Measurements from ENCODE around the gene JUND.

DNA sequence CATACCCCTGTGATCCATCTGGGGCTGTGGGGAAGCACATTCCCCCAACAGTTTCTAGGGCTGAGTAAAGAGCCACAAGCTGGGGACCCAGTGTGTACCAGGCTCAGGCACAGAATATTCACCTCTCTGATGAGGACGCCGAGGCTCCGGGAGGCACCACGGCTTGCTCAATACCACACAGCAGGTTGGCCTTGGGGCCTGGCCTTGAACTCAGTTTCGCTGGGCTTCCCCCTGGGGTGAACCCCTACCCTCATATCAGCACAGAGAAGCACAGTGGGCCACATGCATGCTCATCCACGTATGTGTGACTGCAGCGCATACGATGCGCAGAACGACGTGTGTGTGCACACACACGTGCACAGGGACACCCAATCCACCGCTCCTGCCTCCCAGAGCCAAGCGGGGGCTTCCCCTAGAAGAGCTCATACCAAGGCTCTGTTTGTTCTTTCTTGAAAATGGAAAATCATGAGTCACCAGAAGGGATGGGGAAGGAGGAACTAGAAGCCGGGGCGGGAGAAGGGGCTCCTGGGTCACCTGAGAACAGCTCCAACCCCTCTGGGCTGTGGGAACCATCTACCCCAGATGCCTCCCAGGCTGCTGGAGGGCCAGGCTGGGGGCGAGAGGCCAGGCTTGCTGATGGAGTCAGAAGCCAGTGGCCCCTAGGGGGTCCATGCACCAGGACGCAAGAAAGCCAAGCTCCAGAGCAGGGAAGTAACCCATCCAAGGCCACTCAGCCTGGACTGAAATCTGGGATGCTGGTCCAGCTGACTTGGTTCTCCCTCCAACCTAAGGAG, 50.3 kb downstream of the JUND start:
- TF ChIP-seq, protein P1, sequence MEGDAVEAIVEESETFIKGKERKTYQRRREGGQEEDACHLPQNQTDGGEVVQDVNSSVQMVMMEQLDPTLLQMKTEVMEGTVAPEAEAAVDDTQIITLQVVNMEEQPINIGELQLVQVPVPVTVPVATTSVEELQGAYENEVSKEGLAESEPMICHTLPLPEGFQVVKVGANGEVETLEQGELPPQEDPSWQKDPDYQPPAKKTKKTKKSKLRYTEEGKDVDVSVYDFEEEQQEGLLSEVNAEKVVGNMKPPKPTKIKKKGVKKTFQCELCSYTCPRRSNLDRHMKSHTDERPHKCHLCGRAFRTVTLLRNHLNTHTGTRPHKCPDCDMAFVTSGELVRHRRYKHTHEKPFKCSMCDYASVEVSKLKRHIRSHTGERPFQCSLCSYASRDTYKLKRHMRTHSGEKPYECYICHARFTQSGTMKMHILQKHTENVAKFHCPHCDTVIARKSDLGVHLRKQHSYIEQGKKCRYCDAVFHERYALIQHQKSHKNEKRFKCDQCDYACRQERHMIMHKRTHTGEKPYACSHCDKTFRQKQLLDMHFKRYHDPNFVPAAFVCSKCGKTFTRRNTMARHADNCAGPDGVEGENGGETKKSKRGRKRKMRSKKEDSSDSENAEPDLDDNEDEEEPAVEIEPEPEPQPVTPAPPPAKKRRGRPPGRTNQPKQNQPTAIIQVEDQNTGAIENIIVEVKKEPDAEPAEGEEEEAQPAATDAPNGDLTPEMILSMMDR (conservative IDR thresholded peaks at IDR 0.05; ENCODE audit: low read depth, low read length) = no peak
- TF ChIP-seq EZH2 (IDR thresholded peaks at IDR 0.05; ENCODE audit: low read length, unreplicated experiment) = no peak

Data from PC-3 (cell line).